ENCODE measurements around the gene SIAH1.

GRCh38 chr16:48372744-48373143 lies 12.5 kb downstream of the SIAH1 start:
- TF ChIP-seq CTCF (IDR thresholded peaks at IDR 0.05) (no peak), FOXP4 (CRISPR knock-in tag; IDR thresholded peaks at IDR 0.05) (no peak), ZSCAN18 (CRISPR knock-in tag; IDR thresholded peaks at IDR 0.05) (no peak), USF2 (CRISPR knock-in tag; IDR thresholded peaks at IDR 0.05) (no peak), ATF2 (CRISPR knock-in tag; IDR thresholded peaks at IDR 0.05; ENCODE audit: borderline replicate concordance, low read depth) (no peak), MAX (CRISPR knock-in tag; IDR thresholded peaks at IDR 0.05) (no peak), HMGXB4 (CRISPR knock-in tag; IDR thresholded peaks at IDR 0.05) (no peak), MLX (CRISPR knock-in tag; IDR thresholded peaks at IDR 0.05) (no peak), E2F5 (CRISPR knock-in tag; IDR thresholded peaks at IDR 0.05) (no peak), GTF2I (CRISPR knock-in tag; conservative IDR thresholded peaks at IDR 0.05) (no peak), MYBL2 (CRISPR knock-in tag; IDR thresholded peaks at IDR 0.05) (no peak), ZNF281 (CRISPR knock-in tag; IDR thresholded peaks at IDR 0.05) (no peak)

All from WTC11 (cell line).